GM18519 (cell line): ENCODE data around the gene ATP10A.
A peak's percentile ranks its signal among the peaks of the same experiment; 100 is the strongest.
"Not testable (repeated sequence)": the region's sequence is repeated elsewhere in the genome, so short reads cannot be mapped to it uniquely, and the experiment has no call there.

Experiments used
- ATAC-seq: cut with Tn5 transposase; IDR thresholded peaks from one replicate; pipeline ENCODE4 v1.9.1; 2021; ENCODE audit warnings: mild to moderate bottlenecking, moderate library complexity; ENCODE audit not compliant: unreplicated experiment, low FRiP score

Gene ATP10A

DNA sequence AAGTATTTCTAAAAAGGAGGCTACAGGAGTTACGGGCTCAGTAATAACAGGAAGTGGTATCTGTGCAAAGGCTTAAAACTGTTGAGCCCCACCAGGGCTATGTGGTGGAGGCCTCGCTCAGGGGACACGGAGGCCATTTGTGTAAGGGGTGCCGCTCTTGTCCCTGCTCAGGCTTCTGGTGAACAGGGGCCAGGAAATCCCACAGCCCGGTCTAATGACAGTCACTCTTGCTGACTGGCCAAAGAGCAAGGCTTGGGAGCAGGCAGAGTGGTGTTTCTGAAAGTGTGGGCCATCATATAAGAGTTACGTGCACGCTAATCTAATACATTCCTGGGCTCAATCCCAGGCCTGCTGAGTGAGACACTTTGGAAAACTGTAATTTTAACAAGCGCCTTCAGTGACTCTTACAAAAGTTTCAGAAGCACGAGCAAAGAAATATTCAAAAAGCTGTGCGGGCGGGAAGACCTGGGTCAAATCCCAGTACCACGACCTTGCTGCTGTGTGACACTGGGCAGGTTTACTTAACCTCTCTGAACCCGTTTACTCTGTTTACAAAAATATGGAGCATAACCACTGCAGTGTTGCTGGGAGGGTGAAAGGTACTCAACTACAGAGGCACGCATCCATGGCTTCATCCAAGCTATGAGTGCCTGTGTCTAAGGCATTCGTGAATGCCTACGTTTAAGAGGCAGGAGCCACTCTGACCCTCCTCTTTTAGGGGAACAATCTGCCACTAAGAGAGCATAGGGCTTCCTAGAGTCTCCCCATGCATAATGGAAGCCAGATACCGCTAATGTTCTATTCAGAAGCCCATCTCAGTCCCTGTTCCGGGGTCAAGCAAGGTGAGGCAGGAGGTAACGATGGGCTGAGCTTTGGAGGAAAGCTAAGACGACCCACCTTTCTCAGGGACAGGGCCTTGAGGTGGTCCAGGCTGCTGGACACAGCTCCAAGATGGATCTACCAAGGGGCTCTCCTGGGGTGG lies 2.0 kb downstream of the ATP10A start:
- ATAC-seq: no peak

DNA sequence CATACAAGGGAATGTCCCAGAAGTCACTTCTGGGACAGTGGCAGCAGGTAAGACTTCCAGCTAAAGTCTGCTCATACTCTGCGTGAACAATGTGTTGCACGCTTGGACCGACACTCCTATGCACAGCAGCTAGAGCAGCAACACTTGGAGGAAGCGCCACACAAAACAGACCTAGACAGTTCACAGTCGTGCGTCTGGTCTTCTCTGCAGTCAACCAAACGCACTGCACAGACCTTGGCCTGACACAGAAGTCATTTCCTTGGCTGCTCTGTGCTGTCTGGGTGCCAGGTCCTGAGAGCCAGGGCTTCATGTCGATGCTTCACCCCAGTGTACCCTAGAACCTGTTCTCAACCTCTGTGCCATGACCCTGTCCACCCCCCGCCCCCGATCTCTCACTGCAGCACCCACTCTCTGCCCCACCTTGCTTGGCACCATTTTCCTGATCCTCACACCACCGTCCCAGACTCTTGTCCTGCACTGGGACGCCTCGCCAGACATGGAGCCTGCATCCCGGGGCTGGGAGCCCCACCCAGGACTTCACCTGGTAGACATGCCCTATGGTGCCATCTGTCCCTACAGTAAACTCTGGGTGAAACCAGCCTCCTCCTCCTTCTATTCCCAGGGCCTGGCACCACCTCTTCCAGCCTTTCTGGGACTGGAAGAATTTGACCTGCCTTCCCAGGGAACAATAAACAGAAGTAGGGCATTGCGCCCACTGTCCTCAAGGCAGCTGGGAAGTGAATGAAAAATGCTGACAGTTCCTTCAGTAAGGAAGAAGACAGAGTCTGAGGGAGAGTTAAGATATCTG lies 3.1 kb downstream of the ATP10A start:
- no peak for ATAC-seq

DNA sequence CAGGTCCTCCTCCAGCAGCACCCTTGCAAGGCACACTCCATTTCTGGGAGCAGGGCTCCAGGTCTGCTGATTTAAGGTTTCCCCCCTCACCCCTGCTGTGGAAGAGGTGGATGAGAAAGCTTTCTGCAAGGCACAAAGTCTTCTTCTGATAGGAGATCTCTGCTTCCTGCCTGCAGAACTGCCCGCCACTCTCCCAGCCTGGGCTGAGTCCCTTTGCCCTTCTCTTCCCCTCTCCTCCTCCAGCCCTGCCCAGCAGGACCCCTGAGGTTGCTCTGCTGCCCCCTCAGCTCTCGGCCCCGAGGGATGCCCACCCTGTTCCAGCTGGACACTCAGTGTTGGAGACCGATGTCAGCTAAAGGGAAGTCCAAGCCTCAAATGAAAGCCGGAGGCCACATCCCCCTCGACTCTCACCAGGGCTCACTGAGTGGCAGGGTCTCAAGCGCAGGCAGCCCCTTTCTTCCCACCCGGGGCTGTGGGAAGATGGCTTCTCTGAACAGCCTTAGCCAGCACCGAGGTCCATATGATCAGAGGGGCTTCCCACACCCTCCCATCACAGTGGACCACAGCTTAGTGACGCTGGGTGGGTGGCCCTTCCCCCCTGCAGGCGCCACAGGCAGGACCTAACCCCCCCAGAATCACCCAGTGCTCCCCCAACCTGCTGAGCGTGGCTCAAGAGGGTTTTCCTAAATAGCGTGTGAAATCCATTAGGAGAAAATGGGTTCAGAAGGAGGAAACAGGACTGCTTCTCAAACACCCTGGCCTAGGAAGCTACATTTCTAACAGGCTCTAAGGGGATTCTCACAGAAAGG lies 4.0 kb downstream of the ATP10A start:
- no peak for ATAC-seq

DNA sequence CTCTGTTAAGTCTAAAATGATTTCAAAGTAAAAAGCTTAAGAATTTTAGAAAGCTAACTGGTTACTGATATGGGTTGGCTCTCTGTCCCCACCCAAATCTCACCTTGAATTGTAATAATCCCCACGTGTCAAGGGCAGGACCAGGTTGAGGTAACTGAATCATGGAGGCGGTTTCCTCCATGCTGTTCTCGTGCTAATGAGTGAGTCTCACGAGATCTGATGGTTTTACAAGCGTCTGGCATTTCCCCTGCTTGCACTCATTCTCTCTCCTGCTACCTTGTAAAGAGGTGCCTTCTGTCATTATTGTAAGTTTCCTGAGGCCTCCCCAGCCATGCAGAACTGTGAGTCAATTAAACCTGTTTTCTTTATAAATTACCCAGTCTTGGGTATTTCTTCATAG lies 7.1 kb downstream of the ATP10A start:
- not testable (repeated sequence) for ATAC-seq

DNA sequence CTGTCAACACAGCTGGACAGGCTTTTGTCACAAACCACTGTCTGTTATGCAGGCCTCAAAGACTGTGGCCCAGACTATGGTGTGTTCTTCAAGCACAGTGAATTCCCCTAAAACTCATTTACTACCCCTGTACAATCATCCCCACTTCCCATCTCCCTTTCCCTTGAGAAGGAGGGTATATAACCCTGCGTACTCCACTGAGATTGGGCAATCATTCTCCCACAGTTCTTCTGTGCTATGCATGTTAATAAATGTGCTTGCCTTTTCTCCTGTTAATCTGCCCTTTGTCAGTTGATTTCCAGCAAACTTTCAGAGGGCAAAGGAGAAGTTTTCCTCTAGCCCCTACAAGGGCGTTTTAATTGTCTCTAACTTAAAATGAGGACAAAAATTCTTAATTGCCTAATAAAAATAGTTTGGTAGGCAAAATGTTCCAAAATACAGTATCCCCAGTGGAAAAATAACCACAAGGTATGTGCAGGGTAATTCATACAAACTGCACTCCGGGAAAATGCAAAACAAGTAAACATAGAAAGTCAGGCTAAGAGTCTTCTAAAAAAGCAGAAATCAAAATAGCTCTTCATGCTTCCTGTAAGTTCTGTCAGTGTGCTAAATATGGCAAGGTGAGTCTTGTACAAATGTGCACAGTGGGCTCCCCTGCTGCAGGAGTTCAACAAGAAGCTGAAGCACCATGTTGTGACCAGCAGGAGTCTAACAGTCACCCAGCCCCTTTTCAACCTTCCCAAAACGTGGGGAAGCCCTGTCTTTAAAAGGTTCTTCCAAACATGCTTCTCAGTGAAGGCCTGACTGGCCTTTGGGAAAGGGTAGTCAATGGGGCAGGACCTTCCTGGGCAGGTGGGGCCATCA lies 10.2 kb downstream of the ATP10A start:
- ATAC-seq: no peak

DNA sequence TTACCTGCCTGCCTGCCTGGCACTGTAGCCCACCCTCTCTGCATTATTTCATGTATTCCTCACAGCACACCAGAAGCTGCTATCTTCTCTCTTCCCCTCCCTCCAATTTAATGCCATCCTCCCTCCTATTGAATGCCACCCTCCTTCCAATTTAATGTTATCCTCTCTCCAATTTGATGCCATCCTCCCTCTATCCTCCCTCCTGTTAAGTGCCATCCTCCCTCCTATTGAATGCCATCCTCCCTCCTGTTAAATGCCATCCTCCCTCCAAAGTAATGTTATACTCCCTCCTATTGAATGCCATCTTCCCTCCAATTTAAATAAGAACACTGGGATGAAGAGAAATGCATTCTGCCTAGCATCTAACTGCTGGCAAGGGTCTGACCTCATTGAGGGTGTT lies 11.1 kb downstream of the ATP10A start:
- no peak for ATAC-seq

DNA sequence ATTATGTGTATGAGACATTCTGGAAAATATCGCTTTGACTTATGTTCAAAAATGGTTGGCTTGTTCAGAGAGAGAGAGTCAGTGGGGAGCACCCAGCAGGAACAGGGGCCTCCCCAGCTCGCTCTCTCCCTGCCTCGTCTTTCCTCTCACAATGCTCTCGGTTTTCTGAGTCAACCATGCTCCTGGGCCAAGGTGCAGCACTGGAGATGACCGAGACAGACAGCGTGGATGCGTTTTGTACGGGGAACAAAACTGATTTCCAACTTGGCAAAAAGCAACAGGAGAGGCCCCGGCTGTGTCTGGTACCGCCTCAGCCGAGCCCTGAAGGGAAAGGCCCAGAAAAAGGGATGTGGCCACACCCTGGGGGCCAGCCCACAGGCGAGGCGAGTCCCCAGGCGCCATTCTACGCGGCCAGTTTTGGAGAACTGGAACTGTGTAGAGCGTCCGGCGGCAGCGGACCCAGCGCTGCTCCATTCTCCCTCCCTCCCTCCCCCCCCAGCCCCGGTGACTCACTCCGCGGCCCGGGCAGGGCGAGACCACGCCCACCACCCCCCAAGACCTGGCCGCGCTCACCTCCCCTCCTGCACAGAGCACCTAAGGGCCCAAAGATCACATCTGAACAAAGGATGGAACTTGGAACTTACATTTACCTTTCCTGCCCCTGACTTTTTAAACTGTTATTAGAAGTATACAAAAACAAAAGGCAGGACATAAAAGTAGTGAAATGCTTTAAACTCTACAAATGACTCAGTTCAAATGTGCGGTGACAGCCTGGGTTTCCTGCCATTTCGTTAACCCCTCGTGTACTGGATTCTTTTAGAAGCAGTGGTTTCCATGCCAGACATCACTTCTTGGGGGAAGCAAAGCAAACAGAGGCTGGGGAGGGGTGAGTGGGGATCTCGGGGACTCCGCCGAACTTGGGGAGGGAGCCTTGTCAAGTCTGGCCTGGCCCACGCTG lies 12.7 kb downstream of the ATP10A start:
- peak; percentile 55 for ATAC-seq

DNA sequence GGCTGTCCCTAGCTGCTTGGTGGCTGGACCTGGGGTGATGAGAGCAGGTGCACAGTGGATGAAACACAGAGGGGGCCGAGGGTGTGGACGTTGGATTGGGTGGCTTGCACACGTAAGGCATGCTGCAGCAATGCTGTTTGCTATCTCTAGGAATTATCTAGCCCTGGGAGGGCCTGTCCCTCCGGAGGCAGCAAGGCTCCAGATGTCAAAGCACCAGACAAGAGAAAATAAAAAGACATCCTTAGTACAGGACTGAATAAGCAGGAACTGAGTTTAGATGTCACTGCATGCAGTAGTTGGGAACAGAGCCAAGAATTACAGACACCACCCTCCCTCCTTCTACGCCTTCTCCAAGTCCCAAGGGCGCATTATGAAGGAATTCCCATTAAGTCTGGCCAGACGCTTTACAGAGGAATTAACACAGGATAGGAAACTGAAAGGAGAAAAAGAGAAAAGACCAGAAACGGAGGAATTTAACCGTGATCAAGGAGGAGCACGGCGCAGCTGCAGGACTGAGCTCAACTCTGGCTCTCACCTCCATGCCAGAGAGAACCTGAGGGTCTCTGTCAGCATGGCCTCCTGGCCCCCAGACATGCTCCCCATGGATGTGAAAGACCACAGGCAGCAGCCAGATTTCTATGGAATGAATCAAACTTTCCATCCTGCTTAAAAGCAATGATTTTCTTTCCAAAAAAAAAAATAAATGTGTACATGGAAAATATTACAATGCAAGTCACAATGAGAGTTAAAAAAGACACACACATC lies 13.8 kb downstream of the ATP10A start:
- ATAC-seq: no peak

DNA sequence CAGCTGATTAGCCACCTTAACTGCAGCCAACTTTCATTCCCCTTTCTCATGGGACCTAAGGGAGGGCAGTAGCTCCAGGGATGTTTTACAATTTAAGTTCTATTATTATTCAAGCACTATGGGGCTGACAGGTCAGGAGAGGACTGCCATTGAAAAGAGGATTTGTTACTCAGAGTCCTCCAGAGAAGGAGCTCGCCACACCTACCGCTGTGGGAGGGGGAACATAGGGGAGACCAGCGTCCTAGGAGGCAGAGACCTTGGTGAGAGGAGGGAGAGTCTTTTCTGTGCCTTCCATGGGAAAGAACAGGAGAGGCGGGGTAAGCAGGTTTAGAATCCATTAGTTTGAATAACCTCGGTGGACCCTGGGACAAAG lies 14.4 kb downstream of the ATP10A start:
- ATAC-seq: no peak

DNA sequence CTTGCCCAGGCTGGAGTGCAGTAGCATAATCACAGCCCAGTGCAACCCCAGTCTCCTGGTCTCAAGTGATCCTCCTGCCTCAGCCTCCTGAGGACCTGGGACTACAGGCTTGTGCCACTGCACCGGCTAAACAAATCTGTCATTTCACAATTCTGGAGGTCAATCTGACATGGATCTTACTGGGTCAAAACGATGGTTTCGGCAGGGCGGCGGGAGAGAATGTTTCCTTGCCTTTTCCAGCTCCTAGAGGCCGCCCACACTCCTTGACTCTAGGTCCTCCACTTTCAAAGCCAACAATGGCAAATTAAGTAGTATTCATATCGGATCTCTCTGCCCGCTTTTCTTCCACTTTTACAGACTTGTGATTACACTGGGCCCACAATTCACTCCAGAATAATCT lies 14.8 kb downstream of the ATP10A start:
- ATAC-seq: no peak

DNA sequence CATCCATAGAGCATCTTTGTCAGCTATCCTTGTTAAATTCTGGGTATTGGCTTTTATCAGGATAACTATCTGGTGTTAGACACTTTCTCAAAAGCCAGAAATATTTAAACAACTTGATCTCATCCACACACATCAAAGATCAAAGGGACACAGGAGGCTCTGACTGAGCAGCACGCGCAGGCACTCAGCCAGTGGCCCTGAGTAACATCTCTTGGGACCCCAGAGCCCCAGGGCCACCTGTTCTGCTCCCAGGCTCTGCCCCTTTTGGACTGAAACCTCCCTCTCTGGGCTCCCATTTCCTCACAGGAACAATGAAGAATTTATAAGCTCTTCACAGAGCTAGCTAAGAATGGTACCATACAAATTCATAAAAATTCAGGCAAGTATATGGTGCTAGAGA lies 16.1 kb downstream of the ATP10A start:
- ATAC-seq: no peak

DNA sequence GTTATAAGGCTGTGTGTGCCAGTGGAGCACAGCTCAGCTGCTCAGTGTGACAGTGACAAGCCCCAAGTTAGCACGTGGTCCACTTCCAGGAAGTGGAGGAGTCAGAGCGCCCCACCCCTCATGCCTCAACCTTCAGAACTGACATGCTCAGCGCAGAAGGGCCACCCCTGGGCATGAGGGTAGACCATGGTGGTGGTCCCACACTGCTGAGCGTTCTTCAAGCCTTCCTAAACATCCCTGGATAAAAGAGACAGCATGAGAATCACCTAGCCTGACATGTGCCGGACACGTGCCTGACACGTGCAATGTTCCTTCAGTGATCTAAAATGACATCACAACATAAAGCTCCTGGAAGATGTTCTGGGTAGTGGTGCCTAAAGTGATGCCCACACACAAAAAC lies 16.8 kb downstream of the ATP10A start:
- no peak for ATAC-seq

DNA sequence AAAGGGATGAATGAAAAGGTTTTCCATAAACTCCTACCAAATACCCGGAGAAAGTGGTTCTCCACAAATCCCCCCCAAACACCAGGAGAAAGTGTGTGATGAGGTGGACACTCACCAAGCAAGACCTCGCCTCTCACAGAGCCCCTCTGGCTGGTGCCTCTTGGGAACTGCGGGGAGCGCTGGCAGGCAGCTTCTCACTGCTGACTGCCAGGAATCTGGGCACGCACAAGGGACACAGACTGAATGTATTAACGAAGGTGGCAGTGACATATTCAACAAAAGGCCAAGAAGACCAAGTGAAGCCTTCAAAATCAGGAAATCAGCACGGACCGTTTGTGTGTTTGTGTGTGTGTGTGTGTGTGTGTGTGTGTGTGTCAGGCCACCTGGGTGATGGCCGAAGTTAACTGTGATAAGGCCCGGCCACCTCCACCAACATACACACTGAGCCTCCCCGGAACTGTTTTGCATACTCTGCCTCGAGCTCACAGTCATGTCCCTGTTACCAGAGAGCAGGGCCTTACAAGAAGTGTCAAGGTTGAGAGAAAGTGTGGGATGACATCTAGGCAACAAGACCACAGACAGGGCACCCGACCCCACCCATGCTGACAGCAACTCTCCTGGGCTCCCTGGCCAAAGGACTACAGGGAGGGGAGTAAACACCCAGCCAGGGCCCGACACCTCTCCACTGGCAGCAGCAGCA lies 18.0 kb downstream of the ATP10A start:
- ATAC-seq: no peak

DNA sequence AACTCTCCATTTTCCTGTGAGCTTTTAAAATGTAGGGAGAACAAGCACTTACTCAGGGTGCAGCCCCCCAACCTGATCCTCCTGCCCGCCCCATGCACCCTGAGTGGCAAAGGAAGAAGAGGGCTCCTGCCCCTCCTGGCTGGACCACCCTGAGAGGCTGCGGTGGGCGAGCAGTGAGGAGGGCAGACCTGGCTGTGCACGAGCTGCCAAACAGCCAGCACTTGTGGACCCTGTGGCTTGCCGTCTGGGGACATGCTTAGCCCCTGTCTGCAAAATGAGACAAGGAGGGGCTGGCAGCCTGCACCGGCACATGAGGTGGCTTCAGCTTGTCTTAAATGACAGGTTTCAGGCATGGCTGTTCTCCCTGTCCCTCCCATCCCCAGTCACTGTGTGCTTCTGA lies 18.6 kb downstream of the ATP10A start:
- no peak for ATAC-seq

DNA sequence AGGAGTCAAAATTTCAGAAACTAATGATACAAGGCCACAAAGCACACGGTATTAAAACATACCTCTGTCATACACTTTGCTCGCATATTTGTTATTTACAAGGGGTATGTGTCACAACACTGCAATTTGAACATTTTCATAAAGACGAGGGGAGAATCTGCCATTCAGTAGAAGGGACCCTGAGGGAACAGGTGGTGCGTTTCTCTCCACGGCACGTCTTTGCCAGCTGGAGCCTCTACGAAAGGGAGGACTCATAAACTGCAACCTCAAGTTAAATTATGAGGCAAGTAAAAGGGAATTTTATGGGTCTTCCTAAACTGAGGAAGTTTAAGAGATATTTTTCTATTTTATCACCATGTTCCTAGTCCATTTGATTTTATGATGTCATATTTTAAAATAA lies 19.1 kb downstream of the ATP10A start:
- ATAC-seq: no peak

DNA sequence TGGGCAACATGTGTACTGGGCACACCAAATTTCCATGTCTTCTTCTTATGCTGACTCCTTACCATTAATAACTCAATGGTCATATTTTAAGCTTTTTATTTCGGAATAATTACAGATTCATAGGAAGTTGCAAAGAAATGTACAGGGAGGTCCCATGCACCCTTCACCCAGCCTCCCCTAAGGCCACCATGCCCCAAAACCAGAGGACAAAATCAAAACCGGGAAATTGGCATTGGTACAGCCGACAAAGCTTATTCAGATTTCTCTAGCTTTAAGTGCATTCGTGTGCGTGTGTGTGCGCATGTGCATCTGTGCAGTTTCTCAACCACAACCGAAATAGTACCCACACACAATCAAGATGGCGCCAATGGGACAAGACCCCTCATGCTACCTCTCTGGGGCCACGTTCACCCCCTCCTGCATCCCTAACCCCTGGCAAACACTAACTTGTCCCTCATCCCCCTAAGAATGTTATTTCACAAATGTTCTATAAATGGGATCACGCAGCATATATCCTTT lies 23.4 kb downstream of the ATP10A start:
- ATAC-seq: no peak

DNA sequence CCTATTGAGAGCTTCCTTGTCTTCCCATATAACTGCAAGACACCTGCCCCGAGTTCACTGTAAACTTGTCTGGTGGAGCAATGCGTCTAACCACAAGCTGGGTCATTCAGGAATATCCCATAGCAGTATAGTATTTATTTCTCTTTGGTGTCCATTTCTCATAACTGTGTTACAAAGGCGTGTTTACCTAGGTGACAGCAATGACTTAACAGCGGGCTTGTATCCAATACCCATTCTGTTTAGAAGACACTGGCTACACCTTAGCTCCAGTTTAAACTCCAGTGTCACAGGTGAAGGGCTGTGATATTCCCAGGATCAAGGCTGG lies 24.3 kb downstream of the ATP10A start:
- ATAC-seq: no peak
